GM21367 (cell line): Measurements from ENCODE around the gene ELSPBP1.
"Not testable (repeated sequence)": the region's sequence is repeated elsewhere in the genome, so short reads cannot be mapped to it uniquely, and the experiment has no call there.

ENCODE experiments used
- ATAC-seq: cut with Tn5 transposase; IDR thresholded peaks from one replicate; pipeline ENCODE4 v1.9.1; 2021; ENCODE audit not compliant: unreplicated experiment

ELSPBP1 gene

DNA sequence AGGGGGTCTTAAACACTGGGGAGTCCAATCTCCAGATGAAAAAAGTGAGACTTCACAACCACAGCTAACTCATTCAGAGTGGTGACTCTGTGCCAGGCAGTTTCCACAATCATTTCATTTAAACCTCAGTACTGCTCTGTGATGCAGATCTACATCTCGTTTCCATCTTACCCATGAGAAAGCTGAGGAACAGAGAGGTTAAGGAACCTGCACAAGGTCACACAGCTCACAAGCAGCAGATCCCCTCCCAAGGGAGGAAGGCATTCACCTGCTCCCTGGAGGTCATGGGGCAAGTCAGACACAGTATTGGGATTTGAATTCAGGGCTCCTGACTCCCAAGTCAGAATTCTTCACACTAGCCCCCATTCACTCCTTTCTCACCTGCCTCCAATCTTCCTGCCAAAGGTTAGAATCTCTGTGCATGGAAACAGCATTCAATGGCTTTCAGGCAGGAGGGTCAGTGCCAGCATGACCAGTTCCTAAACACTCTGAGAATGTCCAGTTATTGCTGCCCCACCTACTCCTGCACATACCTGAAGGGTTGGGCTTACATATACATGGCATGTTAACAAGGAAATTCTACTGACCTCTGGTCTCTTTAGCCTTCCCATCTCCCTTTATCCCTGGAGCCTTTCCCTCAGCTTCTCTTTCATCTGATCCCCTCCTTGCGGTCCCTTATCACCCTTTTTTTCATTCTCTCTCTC is 47.6 kb downstream of the ELSPBP1 start:
- ATAC-seq = no peak

DNA sequence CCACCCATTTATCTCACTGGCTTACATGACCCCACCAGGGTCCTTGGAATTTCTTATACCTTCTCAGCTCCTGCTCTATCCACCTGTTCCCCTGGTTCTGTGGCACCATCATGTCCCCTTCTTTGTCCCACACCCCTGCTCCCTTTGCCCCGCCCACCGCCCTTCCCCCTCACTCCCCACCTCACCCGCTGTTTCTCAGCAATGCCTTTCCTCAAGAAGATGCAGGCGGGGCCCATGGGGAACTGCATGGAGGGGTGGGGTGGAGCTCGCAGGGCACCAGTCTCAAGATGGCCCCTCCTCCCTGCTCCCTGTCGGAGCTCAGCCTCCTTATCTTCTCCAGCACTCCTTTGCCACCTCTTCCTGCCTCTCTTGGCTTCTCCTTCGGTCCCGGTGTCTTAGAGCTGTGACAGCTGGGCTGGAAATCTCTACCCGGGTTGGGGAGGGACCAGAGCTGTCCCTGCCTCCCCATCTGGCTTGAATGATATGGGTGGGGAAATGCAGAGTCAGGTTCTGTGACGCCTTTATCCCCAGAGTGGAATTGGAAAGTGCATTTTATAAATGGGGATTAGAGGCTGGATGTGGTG is 49.3 kb downstream of the ELSPBP1 start, which contains the start of gene CABP5:
Gene CABP5, minus strand, starts transcription at position 405 of the 584 bp plus-strand sequence. Its CDS starts 157 bp downstream, at position 248.
- no peak for ATAC-seq

DNA sequence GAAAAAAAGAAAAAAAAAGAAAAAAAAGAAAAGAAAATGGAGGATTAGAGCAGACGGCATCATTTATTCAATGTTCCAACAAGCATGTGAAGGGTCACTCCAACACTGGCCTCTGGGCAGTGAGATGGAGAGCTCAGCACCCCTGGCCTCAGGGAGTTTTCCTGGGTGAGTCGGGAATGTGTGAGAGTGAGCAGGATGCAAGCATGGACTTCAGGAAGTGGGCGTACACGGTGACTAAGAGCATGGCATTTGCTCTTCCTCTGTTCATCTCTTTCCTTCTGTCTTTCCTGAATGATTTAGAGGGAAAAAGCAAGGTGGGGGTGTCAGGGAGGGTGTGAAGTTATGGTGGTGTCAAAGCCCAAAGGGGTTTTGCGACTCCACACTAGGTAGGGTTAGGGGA is 50.1 kb downstream of the ELSPBP1 start:
- ATAC-seq = no peak

DNA sequence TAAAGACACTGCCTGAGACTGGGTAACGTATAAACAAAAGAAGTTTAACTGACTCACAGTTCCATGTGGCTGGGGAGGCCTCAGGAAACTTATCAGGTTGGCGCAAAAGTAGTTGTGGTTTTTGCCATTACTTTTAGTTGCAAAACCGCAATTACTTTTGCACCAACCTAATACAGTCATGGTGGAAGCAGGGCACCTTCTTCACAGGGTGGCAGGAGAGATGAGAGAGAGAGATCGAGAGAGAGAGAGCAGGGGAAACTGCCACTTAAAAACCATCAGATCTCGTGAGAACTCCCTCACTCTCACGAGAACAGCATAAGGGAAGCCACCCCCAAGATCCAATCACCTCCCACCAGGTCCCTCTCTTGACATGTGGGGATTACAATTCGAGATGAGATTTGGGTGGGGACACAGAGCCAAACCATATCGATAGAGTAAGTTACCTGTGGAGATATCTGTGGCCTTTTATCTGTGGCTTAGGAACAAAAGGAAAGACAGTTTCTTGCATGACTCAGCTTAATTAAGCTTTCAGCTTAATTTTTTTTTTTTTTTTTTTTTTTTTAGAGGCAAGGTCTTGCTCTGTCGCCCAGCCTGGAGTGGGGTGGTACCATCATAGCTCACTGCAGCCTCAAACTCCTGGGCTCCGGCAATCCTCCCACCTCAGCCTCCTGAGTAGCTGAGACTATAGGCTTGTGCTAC is 57.1 kb downstream of the ELSPBP1 start:
- no peak for ATAC-seq

DNA sequence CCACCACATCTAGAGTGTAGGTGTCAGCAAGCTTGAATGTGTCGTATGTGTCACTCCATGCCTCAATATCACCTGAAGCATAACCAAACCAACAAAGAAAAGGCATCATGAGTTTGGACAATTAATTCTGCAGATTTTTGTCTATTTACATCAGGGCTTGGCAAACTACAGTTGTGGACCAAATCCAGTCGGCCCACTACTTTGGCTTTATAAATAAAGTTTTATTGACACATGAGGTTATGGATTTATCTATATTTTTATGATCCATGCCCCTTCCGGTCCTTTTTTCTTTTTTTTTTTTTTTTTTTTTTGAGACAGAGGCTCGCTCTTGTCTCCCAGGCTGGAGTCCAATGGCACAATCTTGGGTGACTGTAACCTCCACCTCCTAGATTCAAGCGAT is 58.6 kb downstream of the ELSPBP1 start:
- no peak for ATAC-seq

DNA sequence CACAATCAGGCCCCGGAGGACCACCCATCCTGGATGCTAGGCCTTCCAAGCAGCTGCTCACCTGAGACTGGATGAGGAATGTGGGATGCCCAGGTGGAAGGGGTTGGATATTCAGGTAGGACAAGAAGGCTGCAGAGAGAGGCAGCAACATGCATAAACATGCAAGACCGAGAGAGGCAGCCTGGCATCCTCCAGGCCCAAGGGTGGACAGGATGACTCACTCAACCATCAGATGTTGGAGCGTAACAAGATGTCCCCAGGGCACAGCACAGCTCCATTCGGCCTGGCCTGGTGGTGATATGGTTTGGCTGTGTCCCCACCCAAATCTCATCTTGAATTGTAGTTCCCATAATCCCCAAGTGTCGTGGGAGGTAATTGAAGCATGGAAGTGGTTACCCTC is 59.4 kb downstream of the ELSPBP1 start:
- ATAC-seq = no peak

DNA sequence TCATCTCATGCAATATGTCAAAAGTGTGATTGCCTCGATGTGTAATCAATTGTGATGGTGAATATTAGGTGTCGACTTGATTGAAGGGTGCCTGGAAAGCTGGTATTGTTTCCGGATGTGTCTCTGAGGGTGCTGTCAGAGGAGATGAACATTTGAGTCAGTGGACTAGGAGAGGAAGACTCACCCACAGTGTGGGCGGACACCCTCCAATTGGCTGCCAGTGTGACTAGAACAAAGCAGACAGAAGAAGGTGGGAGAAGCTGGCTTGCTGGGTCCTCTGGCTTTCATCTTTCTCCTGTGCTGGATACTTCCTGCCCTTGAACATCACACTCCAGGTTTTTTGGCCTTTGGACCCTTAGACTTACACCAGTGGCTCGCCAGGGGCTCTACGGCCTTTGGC is 64.9 kb downstream of the ELSPBP1 start:
- ATAC-seq = no peak

DNA sequence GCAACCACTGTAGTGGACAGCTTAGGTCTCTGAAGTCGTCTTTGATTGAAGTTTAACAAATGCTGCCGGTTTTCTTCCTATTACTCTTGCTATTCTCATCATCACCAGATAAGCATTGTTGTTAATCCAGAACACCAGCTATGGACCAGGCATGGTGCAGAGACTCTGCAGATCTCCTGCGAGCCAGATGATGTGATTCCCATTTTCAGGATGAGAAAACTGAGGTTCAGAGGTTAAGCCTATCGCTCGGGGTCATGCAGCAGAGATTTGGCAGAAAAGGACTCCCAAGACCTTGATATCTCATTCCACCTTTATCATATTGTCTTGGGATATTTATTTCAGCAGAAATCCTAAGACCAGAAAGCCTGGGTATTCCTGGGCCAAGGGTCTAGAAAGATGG is 65.9 kb downstream of the ELSPBP1 start:
- no peak for ATAC-seq

DNA sequence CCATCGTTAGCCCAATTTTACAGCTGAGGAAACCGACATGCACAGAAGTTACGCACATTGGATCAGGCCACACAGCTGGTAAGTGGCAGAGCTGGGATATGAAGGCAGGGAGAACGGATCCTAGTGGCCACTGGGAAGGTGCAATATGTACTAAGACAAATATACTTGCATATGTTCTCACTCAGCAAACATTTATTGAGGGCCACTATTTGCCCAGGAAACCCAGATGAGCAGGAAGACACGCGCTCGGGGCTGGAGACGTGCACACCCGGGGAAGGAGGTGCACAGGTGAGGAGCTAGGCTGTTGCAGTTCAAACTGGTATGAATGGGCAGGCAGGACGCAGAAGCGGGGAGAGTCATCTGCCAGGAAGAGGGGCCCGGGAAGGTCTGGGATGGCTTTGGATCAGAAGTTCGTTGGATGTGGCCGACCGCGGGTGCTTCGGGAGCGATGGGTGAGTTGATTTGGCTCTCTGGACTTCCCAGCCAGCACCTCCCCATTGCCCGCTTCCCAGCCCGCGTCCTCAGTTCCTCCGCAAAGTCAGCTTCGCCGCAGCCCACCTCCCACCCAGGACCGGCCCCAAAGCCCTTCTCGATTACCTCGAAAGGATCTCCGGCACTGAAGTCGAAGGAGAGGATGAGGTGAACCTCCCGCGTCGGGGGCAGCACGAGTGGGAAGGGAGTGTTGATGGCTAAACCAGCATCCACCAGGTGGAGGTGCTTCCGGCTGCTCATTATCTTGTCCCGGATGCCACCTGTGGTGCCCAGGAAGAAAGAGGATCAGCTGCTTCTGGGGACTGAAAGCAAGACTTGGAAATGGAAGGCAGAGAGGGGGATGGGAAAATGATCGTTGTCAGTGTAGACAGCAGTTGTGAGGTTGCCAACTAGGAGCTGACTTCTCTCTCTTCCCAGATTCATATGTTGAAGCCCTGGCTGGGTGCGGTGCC is 67.2 kb downstream of the ELSPBP1 start:
- no peak for ATAC-seq

DNA sequence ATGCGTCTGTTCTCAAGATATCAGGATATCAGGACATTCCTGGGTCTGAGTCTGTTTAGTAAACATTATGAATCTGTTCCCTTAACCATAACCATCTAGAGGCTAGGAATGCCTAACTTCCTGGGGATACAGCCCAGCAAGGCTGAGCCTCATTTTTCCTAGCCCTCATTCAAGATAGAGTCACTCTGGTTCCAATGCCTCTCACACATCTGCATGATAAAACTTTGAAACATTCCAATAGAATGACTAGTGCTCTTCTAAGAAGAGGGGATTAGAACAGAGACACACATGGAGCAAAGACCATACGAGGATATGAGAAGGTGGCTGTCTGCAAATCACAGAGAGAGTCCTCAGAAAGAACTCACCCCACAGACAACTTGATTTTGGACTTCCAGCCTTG is 70.1 kb downstream of the ELSPBP1 start:
- no peak for ATAC-seq

DNA sequence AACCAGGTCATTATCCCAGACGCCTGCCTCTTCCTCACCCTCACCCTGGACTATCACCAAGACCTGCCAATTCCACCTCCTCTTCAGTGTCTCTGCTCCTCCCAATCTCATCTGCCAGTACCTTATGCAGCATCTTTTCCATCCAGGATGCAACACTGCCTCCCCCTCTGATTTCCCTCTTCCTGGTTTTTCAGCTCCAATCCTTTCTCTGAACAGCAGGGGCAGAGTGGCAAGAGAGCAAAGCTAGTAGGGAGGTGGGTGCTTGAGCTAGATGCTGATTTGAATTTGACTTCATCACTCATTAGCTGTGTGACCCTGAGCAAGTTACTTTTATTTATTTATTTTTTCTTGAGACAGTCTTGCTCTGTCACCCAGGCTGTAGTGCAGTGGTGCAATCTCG is 75.0 kb downstream of the ELSPBP1 start:
- ATAC-seq = no peak

DNA sequence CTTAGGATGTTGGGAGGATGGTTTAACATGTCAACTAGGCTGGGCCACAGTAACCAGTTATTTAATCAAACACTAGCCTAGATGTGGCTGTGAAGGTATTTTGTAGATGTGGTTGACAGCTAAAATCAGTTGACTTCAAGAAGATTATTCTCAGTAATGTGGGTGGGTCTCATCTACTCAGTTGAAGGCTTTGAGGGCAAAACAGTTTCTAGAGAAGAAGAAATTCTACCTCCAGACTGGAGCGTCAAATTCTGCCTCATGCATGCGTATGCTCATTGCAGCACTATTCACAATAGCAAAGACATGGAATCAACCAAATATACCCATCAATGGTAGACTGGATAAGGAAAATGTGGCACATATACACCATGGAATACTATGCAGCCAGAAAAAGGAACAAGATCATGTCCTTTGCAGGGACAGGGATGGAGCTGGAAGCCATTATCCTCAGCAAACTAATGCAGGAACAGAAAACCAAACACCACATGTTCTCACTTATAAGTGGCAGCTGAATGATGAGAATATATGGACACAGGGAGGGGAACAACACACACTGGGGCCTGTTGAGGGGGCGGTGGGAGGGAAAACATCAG is 75.8 kb downstream of the ELSPBP1 start:
- ATAC-seq = not testable (repeated sequence)
